BJ (cell line): ENCODE measurements around the gene SYT1. TPM values are rescaled to one million over a fixed set of nuclear protein-coding genes. Genes with fewer than 3 reads are reported as not detected.
A peak's percentile ranks its signal among the peaks of the same experiment; 100 is the strongest.

Experiments used
- CTCF ChIA-PET: fragments of 350-600 bp; formaldehyde crosslinking; extraction: SDS; loops from one replicate; lab custom pipeline; 2021; ENCODE audit warnings: antibody characterized with exemption, inconsistent platforms; lab: Yijun Ruan, JAX
- POLR2A ChIA-PET: fragments of 300-600 bp; sonication (Branson Sonifier 250); formaldehyde crosslinking; extraction: SDS; loops from one replicate; lab custom pipeline; 2021; ENCODE audit warnings: antibody characterized with exemption; lab: Charles Lee
- DNase-seq: peaks from one replicate; pipeline ENCODE4 v3.0.0-alpha.2; 2011; ENCODE audit warnings: low read depth
- H3K27me3 ChIP-seq: 2 replicates; pipeline ENCODE4 v1.6.0; 2011; ENCODE audit warnings: low read length; ENCODE audit not compliant: control insufficient read depth, insufficient read depth
- H3K36me3 ChIP-seq: 2 replicates; pipeline ENCODE4 v1.5.1; 2011; ENCODE audit warnings: low read length; ENCODE audit not compliant: control insufficient read depth, insufficient read depth
- H3K4me3 ChIP-seq: 2 replicates; pipeline ENCODE4 v1.5.1; 2011; ENCODE audit warnings: low read depth, mild to moderate bottlenecking, control low read depth, low read length
- CTCF ChIP-seq: IDR thresholded peaks from 2 replicates; pipeline ENCODE4 v1.5.1; 2011; ENCODE audit warnings: low read depth, mild to moderate bottlenecking, control low read depth, inconsistent platforms, low read length, moderate library complexity; ENCODE audit not compliant: insufficient read depth
- polyA plus RNA-seq: library from polyadenylated mRNA; depleted of rRNA; stranded (reverse); fragments of >200 nt; gene quantifications from 2 replicates; pipeline ENCODE4 v1.2.3, GENCODE V29; 2011

SYT1 gene
- polyA plus RNA-seq, 1 experiment, result 0.70 TPM

GRCh38 chr12:79143803-79144202, 279.2 kb downstream of the SYT1 start:
- ChIA-PET CTCF (no interaction called here), POLR2A (no interaction called here)
- TF ChIP-seq CTCF, result no peak
- H3K4me3 ChIP-seq, result no peak overlapping the region
- DNase-seq, result no peak
- H3K27me3 ChIP-seq, result no peaks in the 10 kb centered on the region
- H3K36me3 ChIP-seq, result no peaks in the 10 kb centered on the region

- TF ChIP-seq CTCF, result no peak
- no peak overlapping the region for H3K4me3 ChIP-seq
- H3K36me3 ChIP-seq, result no peaks in the 10 kb centered on the region
- POLR2A ChIA-PET, result no interaction called here
- DNase-seq, result no peak
- CTCF ChIA-PET, result no interaction called here
- H3K27me3 ChIP-seq, result no peaks in the 10 kb centered on the region
Observed at GRCh38 chr12:79151956-79152355, 287.4 kb downstream of the SYT1 start.

GRCh38 chr12:79155683-79156082, 291.1 kb downstream of the SYT1 start:
- POLR2A ChIA-PET, result no interaction called here
- no peaks in the 10 kb centered on the region for H3K27me3 ChIP-seq
- no peak overlapping the region for H3K4me3 ChIP-seq
- CTCF ChIA-PET, result no interaction called here
- peak; percentile 14 for DNase-seq
- H3K36me3 ChIP-seq, result no peaks in the 10 kb centered on the region
- no peak for TF ChIP-seq CTCF

- no peak for DNase-seq
- ChIA-PET CTCF (interaction anchor here (0.6 kb wide), 1 partner anchor 990 kb away, joined by 4 read pairs; no protein-coding TSS in a partner anchor), POLR2A (no interaction called here)
- no peak overlapping the region for H3K4me3 ChIP-seq
- TF ChIP-seq CTCF, result no peak
- H3K27me3 ChIP-seq, result no peaks in the 10 kb centered on the region
- H3K36me3 ChIP-seq, result no peaks in the 10 kb centered on the region
Observed at GRCh38 chr12:79156846-79157463, 292.4 kb downstream of the SYT1 start.

- H3K27me3 ChIP-seq, result no peaks in the 10 kb centered on the region
- CTCF ChIA-PET, result no interaction called here
- no peak overlapping the region for H3K4me3 ChIP-seq
- no peaks in the 10 kb centered on the region for H3K36me3 ChIP-seq
- DNase-seq, result no peak
- no peak for TF ChIP-seq CTCF
- POLR2A ChIA-PET, result no interaction called here
Observed at GRCh38 chr12:79161249-79161934, 296.8 kb downstream of the SYT1 start.
